ENCODE measurements around the gene NEXN.

DNA sequence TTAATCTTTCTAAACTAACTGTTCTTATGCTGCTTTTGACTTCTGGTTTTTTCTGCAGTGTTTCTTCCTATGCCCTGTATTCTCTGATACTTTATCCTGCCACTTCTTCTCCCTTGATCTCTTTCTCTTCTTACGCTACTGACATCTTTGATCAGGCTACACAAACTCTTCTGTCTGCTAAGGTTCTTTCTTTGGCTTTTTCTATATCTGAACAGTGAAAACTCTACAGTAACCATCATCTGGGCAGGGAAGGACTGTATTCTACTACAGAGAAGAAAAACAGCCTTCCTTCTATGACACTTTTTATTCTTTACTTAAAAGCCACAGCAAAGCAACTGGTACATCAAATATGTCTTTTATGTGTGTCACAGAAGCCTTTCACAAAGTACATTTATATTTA lies 7.4 kb upstream of the NEXN start:
- TF ChIP-seq, protein P1, sequence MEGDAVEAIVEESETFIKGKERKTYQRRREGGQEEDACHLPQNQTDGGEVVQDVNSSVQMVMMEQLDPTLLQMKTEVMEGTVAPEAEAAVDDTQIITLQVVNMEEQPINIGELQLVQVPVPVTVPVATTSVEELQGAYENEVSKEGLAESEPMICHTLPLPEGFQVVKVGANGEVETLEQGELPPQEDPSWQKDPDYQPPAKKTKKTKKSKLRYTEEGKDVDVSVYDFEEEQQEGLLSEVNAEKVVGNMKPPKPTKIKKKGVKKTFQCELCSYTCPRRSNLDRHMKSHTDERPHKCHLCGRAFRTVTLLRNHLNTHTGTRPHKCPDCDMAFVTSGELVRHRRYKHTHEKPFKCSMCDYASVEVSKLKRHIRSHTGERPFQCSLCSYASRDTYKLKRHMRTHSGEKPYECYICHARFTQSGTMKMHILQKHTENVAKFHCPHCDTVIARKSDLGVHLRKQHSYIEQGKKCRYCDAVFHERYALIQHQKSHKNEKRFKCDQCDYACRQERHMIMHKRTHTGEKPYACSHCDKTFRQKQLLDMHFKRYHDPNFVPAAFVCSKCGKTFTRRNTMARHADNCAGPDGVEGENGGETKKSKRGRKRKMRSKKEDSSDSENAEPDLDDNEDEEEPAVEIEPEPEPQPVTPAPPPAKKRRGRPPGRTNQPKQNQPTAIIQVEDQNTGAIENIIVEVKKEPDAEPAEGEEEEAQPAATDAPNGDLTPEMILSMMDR (IDR thresholded peaks at IDR 0.05) = no peak
- TF ChIP-seq ZFX (IDR thresholded peaks at IDR 0.05; ENCODE audit: borderline replicate concordance) = no peak
